ENCODE measurements around the gene GYPA.
"Not testable (repeated sequence)": the region's sequence is repeated elsewhere in the genome, so short reads cannot be mapped to it uniquely, and the experiment has no call there.

- not testable (repeated sequence) for TF ChIP-seq JUNB (IDR thresholded peaks at IDR 0.05; ENCODE audit: unreplicated experiment); CREB1 (CRISPR knock-in tag; IDR thresholded peaks at IDR 0.05; ENCODE audit: low read depth); CTCF (conservative IDR thresholded peaks at IDR 0.05; ENCODE audit: low read depth in 2 of 2); EZH2 (IDR thresholded peaks at IDR 0.05; ENCODE audit: low read depth, unreplicated experiment); ETS1 (IDR thresholded peaks at IDR 0.05); NANOG (IDR thresholded peaks at IDR 0.05; ENCODE audit: borderline replicate concordance); POLR2AphosphoS5 (IDR thresholded peaks at IDR 0.05; ENCODE audit: low read depth); EZH2phosphoT487 (IDR thresholded peaks at IDR 0.05; ENCODE audit: unreplicated experiment); REST (IDR thresholded peaks at IDR 0.05; ENCODE audit: unreplicated experiment); ZNF462 (CRISPR knock-in tag; IDR thresholded peaks at IDR 0.05); ZNF114 (CRISPR knock-in tag; IDR thresholded peaks at IDR 0.05)
These were observed 15.4 kb downstream of the GYPA start for GRCh38 chr4:144125109-144125508.

All from GM23338 (cell line).